Measurements from ENCODE around the gene GRM3. TPM values are rescaled to one million over a fixed set of nuclear protein-coding genes. Genes with fewer than 3 reads are reported as not detected.

GRM3 gene
- total RNA-seq, 1 donor from 2014 or later: not detected

DNA sequence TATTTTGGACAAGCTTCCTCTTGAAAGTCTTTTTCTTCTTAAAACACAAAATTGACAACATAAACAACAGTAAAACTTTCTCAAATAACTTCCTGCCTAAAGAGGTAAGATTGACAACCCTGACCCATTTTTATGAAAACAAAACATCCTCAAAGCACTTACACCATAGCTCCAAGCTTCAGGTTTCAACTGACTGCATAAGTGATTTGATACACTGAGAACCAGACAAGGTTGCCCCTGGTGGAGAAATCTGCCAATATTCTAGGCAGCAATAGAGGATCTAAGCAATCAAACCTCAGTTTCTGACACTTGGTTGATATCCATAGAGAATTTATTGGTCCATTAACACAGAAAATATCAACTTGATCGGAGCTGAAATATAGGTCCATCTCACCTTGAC, 267.9 kb downstream of the GRM3 start:
- TF ChIP-seq, protein P1, sequence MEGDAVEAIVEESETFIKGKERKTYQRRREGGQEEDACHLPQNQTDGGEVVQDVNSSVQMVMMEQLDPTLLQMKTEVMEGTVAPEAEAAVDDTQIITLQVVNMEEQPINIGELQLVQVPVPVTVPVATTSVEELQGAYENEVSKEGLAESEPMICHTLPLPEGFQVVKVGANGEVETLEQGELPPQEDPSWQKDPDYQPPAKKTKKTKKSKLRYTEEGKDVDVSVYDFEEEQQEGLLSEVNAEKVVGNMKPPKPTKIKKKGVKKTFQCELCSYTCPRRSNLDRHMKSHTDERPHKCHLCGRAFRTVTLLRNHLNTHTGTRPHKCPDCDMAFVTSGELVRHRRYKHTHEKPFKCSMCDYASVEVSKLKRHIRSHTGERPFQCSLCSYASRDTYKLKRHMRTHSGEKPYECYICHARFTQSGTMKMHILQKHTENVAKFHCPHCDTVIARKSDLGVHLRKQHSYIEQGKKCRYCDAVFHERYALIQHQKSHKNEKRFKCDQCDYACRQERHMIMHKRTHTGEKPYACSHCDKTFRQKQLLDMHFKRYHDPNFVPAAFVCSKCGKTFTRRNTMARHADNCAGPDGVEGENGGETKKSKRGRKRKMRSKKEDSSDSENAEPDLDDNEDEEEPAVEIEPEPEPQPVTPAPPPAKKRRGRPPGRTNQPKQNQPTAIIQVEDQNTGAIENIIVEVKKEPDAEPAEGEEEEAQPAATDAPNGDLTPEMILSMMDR (conservative IDR thresholded peaks at IDR 0.05; ENCODE audit: low read depth, low read length): peak; percentile 31
- no peak overlapping the region for H3K4me3 ChIP-seq (ENCODE audit: low read depth, low read length)
- DNase-seq (ENCODE audit: low read depth): no peak

DNA sequence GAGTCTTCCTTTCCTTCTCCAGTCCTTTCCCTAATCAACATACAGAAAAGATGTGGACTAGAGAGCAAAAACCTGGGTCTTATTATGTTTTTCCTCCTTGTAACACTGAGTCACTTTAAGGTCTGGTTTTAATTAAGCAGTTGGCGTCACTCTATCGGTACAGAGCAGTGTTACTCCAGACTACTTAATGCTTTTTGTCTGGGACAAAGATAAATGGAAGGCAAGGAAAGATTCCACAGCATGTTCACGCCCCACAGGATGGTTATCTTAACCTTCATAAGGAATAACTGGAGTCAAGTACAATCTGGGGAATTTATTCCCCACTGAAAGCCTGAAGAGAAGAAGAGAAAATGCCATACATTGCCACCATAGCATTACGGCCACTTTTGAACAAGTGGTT, 270.0 kb downstream of the GRM3 start:
- H3K4me3 ChIP-seq (ENCODE audit: low read depth, low read length): no peak overlapping the region
- TF ChIP-seq, protein P1 (conservative IDR thresholded peaks at IDR 0.05; ENCODE audit: low read depth, low read length): no peak
- no peak for DNase-seq (ENCODE audit: low read depth)

Data from epithelial cell of proximal tubule (primary cell).